ENCODE results near the gene NPM1. TPM values are rescaled to one million over a fixed set of nuclear protein-coding genes. Genes with fewer than 3 reads are reported as not detected.
A peak's percentile ranks its signal among the peaks of the same experiment; 100 is the strongest.

The NPM1 gene
- total and polyA plus RNA-seq, 2 of the 13 experiments (the other 11 are each of a cell fraction or from before 2014, with no cell fraction given) = 2,047 to 3,353 TPM

DNA sequence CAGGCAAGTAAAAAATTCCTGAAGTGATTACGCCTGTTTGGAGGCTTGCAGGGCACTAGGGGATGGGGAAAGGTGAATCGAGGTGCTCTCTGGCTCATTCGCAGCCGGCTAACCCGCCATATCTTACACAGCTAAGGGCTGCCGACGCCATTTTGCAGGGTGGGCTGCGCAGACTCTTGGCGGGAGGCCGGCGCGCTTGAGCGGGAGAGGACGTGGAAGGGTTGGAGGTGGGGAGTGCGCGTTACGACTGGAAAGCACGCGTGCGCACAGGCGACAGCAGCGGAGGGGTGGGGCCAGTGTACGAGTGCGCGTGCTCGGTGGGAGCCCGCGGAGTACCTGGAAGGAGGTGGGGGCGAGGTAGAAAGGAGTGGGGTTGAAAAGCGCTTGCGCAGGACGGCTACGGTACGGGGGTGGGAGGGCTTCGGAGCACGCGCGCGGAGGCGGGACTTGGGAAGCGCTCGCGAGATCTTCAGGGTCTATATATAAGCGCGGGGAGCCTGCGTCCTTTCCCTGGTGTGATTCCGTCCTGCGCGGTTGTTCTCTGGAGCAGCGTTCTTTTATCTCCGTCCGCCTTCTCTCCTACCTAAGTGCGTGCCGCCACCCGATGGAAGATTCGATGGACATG lies at the start of gene NPM1 (continued):
- TF ChIP-seq ETV6 (CRISPR knock-in tag; conservative IDR thresholded peaks at IDR 0.05) = peak; percentile 74
- no peak for TF ChIP-seq ESRRA (CRISPR knock-in tag; IDR thresholded peaks at IDR 0.05; ENCODE audit: low read depth)
- peak; percentile 87 for TF ChIP-seq ZNF547 (CRISPR knock-in tag; IDR thresholded peaks at IDR 0.05)
- peak; percentile 88 for TF ChIP-seq TBX2 (CRISPR knock-in tag; IDR thresholded peaks at IDR 0.05; ENCODE audit: borderline replicate concordance)
- 0 out of 2 replicates have a peak, but pooled peaks have one; percentile 39 for TF ChIP-seq SMAD1 (CRISPR knock-in tag; IDR thresholded peaks at IDR 0.05; ENCODE audit: borderline replicate concordance, low read depth)
- TF ChIP-seq HDAC2 (CRISPR knock-in tag; IDR thresholded peaks at IDR 0.05) = peak; percentile 51; the same call in 1 of the 2 replicates
- TF ChIP-seq SCMH1 (CRISPR knock-in tag; IDR thresholded peaks at IDR 0.05; ENCODE audit: borderline replicate concordance) = no peak
- TF ChIP-seq KAT7 (CRISPR knock-in tag; IDR thresholded peaks at IDR 0.05; ENCODE audit: borderline replicate concordance) = peak; percentile 90
- no peak for TF ChIP-seq ZNF546 (CRISPR knock-in tag; conservative IDR thresholded peaks at IDR 0.05)
- peak; percentile 58 for TF ChIP-seq IRF2 (CRISPR knock-in tag; IDR thresholded peaks at IDR 0.05)
- TF ChIP-seq ZBTB8A (CRISPR knock-in tag; IDR thresholded peaks at IDR 0.05; ENCODE audit: borderline replicate concordance, low read depth) = no peak
- TF ChIP-seq RAD51 (IDR thresholded peaks at IDR 0.05; ENCODE audit: borderline replicate concordance) = no peak
- TF ChIP-seq, protein P1, sequence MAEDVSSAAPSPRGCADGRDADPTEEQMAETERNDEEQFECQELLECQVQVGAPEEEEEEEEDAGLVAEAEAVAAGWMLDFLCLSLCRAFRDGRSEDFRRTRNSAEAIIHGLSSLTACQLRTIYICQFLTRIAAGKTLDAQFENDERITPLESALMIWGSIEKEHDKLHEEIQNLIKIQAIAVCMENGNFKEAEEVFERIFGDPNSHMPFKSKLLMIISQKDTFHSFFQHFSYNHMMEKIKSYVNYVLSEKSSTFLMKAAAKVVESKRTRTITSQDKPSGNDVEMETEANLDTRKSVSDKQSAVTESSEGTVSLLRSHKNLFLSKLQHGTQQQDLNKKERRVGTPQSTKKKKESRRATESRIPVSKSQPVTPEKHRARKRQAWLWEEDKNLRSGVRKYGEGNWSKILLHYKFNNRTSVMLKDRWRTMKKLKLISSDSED (CRISPR knock-in tag; IDR thresholded peaks at IDR 0.05) = no peak
- TF ChIP-seq, protein P2, sequence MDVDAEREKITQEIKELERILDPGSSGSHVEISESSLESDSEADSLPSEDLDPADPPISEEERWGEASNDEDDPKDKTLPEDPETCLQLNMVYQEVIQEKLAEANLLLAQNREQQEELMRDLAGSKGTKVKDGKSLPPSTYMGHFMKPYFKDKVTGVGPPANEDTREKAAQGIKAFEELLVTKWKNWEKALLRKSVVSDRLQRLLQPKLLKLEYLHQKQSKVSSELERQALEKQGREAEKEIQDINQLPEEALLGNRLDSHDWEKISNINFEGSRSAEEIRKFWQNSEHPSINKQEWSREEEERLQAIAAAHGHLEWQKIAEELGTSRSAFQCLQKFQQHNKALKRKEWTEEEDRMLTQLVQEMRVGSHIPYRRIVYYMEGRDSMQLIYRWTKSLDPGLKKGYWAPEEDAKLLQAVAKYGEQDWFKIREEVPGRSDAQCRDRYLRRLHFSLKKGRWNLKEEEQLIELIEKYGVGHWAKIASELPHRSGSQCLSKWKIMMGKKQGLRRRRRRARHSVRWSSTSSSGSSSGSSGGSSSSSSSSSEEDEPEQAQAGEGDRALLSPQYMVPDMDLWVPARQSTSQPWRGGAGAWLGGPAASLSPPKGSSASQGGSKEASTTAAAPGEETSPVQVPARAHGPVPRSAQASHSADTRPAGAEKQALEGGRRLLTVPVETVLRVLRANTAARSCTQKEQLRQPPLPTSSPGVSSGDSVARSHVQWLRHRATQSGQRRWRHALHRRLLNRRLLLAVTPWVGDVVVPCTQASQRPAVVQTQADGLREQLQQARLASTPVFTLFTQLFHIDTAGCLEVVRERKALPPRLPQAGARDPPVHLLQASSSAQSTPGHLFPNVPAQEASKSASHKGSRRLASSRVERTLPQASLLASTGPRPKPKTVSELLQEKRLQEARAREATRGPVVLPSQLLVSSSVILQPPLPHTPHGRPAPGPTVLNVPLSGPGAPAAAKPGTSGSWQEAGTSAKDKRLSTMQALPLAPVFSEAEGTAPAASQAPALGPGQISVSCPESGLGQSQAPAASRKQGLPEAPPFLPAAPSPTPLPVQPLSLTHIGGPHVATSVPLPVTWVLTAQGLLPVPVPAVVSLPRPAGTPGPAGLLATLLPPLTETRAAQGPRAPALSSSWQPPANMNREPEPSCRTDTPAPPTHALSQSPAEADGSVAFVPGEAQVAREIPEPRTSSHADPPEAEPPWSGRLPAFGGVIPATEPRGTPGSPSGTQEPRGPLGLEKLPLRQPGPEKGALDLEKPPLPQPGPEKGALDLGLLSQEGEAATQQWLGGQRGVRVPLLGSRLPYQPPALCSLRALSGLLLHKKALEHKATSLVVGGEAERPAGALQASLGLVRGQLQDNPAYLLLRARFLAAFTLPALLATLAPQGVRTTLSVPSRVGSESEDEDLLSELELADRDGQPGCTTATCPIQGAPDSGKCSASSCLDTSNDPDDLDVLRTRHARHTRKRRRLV (CRISPR knock-in tag; IDR thresholded peaks at IDR 0.05) = no peak
- peak; percentile 54; the same call in 1 of the 2 replicates for TF ChIP-seq ZFY (CRISPR knock-in tag; IDR thresholded peaks at IDR 0.05)
- TF ChIP-seq, protein P3, sequence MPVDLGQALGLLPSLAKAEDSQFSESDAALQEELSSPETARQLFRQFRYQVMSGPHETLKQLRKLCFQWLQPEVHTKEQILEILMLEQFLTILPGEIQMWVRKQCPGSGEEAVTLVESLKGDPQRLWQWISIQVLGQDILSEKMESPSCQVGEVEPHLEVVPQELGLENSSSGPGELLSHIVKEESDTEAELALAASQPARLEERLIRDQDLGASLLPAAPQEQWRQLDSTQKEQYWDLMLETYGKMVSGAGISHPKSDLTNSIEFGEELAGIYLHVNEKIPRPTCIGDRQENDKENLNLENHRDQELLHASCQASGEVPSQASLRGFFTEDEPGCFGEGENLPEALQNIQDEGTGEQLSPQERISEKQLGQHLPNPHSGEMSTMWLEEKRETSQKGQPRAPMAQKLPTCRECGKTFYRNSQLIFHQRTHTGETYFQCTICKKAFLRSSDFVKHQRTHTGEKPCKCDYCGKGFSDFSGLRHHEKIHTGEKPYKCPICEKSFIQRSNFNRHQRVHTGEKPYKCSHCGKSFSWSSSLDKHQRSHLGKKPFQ (CRISPR knock-in tag; IDR thresholded peaks at IDR 0.05; ENCODE audit: insufficient replicate concordance) = peak; percentile 6
- TF ChIP-seq, protein P4, sequence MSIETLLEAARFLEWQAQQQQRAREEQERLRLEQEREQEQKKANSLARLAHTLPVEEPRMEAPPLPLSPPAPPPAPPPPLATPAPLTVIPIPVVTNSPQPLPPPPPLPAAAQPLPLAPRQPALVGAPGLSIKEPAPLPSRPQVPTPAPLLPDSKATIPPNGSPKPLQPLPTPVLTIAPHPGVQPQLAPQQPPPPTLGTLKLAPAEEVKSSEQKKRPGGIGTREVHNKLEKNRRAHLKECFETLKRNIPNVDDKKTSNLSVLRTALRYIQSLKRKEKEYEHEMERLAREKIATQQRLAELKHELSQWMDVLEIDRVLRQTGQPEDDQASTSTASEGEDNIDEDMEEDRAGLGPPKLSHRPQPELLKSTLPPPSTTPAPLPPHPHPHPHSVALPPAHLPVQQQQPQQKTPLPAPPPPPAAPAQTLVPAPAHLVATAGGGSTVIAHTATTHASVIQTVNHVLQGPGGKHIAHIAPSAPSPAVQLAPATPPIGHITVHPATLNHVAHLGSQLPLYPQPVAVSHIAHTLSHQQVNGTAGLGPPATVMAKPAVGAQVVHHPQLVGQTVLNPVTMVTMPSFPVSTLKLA (IDR thresholded peaks at IDR 0.05) = peak; percentile 86
- no peak for TF ChIP-seq ZNF629 (CRISPR knock-in tag; conservative IDR thresholded peaks at IDR 0.05)
- TF ChIP-seq ELF1 (CRISPR knock-in tag; IDR thresholded peaks at IDR 0.05) = peak; percentile 45
- peak; percentile 98 for TF ChIP-seq BRD4 (CRISPR knock-in tag; IDR thresholded peaks at IDR 0.05)
- 0 out of 2 replicates have a peak, but pooled peaks have one; percentile 42 for TF ChIP-seq ZIK1 (CRISPR knock-in tag; IDR thresholded peaks at IDR 0.05; ENCODE audit: borderline replicate concordance, low read depth)

Measured in HepG2 (cell line).